GM19099 (cell line): ENCODE measurements around the gene ARF1.

ENCODE experiments used
- POLR2A ChIP-seq: IDR thresholded peaks from 3 replicates; pipeline ENCODE4 v1.6.1; 2011; ENCODE audit warnings: low read depth; ENCODE audit not compliant: insufficient read length; ENCODE audit errors: extremely low read depth

Gene ARF1

GRCh38 chr1:228125185-228125584, 42.7 kb downstream of the ARF1 start:
- no peak for TF ChIP-seq POLR2A

- TF ChIP-seq POLR2A, result no peak
These were observed 49.3 kb downstream of the ARF1 start for GRCh38 chr1:228131766-228132165.

- TF ChIP-seq POLR2A, result no peak
These were observed 52.1 kb downstream of the ARF1 start for GRCh38 chr1:228134591-228134990.

- TF ChIP-seq POLR2A, result no peak
These were observed 54.4 kb downstream of the ARF1 start for GRCh38 chr1:228136901-228137300.

DNA sequence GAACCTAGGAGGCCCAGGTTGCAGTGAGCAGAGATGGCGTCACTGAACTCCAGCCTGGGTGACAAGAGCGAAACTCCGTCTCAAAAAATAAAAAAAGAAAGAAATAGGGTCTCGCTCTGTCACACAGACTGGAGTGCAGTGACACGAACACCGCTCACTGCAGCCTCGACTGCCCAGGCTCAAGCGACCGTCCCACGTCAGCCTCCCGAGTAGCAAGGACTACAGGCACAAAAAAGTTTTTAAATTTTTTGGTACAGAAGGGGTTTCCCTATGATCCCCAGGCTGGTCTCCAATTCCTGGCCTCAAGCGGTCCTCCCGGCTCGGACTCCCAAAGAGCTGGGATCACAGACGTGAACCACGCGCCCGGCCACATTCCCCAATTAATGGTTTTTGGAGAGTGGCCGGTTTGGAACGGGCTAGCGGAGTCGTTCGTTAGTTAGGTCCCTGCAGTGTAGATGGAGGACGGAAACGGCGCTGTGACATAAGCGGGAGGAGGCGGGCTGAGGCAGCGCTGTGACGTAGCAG, 57.0 kb downstream of the ARF1 start:
- peak; percentile 14 for TF ChIP-seq POLR2A

- TF ChIP-seq POLR2A, result peak; percentile 94
These were observed 57.6 kb downstream of the ARF1 start, which contains the start of gene GUK1 for GRCh38 chr1:228139931-228140723. Gene GUK1 (plus strand): TSS chr1:228140279. CDS start chr1:228140303, 24 bp downstream.

GRCh38 chr1:228140724-228141225, 58.3 kb downstream of the ARF1 start:
- TF ChIP-seq POLR2A, result no peak

DNA sequence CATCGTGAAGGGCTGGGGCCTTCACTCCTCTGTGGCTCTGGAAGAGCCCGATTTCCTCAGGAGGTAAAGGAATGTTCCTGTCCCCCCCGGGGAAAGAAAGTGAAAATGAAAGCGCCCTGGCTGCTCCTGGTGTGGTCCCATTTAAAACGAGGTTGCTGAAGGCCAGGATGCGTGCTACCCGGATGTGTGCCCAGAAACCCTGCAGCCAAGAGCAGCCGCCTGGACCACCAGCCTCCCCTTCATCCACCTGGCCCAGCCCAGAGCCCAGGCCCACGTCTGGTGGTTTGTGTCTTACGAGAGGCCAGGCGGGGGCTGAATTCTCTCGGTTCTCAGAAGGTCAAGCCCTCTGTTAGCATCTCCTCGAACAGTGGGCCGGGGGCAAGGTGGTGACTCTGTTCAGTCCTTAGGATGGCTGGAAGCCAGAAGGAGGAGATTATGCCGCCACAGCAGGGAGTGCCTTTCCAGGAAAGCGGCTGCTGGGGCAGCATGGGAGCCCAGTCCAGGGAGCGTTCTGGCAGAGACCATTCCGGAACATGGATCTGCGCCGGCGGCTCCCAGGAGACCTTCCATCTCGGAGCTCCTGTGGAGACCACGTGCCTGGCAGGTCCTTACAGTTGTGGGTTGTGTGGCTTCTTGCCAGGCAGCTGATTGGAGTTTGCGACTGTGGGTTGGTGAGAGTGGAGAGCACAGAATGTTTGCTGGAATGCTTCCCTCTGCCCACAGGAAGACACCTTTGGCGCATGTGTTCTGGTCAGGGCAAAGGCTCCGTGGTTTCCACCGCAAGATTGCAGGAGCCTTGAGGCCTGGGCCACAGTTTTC, 58.9 kb downstream of the ARF1 start:
- TF ChIP-seq POLR2A, result no peak

DNA sequence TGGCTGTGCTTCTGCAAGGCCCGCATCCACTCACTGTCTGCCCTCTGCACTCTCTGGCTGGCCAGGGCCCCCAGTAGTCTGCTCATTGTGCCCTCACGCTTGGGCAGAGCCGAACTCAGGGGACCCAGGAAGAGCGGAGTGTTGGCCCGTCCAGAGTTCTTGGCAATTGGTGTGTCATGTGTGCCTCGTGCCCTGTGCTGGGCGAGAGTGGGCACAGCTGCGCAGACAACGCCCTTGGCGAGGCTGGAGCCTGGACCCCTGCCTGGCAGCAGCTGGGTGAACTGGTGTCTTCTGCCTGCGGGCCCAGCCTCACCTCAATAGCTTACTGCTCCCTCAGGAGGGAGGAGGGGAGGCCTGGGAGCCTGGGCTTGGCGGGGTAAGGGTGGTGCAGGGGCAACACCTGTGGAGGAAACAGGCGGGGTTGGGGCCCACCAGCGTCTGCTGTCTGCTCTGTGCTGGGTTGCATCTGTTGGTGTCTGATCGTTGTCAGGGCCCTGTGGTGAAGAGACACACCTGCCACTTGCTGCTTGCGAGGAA, 59.7 kb downstream of the ARF1 start:
- TF ChIP-seq POLR2A, result no peak

GRCh38 chr1:228142701-228143136, 60.2 kb downstream of the ARF1 start:
- TF ChIP-seq POLR2A, result no peak

GRCh38 chr1:228143480-228144192, 61.1 kb downstream of the ARF1 start:
- TF ChIP-seq POLR2A, result no peak

- TF ChIP-seq POLR2A, result no peak
These were observed 61.9 kb downstream of the ARF1 start for GRCh38 chr1:228144193-228144992.

- TF ChIP-seq POLR2A, result no peak
These were observed 62.5 kb downstream of the ARF1 start for GRCh38 chr1:228144993-228145343.
